Measurements from ENCODE around the gene TMEM229A.

The TMEM229A gene

DNA sequence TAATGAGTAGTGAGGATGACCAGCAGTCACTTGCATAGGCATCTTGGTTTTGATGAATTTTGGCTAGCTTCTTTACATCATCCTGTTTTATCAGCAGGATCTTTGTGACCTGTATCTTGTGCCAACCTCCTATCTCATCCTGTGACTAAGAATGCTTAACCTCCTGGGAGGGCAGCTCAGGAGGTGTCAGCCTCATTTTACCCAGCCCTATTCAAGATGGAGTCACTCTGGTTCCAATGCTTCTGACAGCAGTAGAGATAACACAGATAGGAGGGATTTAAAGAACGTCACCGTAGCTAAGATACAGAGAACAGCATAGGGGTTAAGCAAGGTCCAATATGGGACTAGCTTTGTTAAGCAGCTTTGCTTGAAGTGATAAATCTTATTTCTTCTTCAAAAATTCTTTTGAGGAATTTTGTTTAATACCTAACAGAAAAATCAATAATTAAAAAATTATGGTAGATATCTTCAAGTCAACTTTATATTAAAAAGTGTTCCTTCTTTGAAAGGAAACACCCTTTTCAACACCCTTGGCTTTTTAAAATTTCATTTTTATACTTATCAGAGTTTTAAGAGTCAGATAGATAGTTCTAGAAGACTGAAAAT lies 39.9 kb downstream of the TMEM229A start:
- DNase-seq = no peak
- intact Hi-C loops (cut with DNase I) = no loop called here

DNA sequence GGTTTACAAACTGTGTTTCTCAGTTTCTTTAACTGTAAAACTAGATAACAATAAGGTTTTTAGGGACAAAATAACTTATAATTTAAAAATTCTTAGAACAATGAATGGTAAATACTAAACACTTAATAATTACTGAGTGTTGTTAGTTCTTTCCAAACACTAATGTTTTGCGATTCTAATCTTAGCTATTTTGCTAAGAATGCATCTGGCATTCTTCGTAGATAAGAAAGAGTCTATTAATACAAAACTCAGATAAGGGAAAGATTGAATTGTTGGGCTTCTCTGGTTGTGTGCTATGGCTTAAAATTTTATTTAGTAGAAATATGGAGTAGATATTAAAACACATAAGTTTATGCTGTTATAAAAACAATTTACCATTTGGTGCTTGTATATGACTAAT lies 45.4 kb downstream of the TMEM229A start:
- intact Hi-C loops (cut with DNase I) = no loop called here
- DNase-seq = no peak

Measured in posterior cingulate gyrus (tissue), 11 donors.